K562 (cell line): ENCODE measurements around the gene RAB14. TPM values are rescaled to one million over a fixed set of nuclear protein-coding genes. Genes with fewer than 3 reads are reported as not detected.

ENCODE experiments used
- ATAC-seq: fragments of 200-7000 bp; cut with Tn5 transposase; 3 replicates; pipeline ENCODE4 v1.9.1; 2020; ENCODE audit warnings: moderate library complexity
- BruUV-seq: library from RNA; stranded (reverse); fragments of 400-500 nt; replicated peaks from 2 replicates; lab custom pipeline; 2021; lab: Mats Ljungman, UMichigan
- CTCF ChIA-PET: fragments of 300-600 bp; formaldehyde crosslinking; extraction: SDS; loops from one replicate; lab custom pipeline; 2021; ENCODE audit warnings: low intra/inter-chr PET ratio; lab: Yijun Ruan, JAX
- POLR2A ChIA-PET: fragments of 300-600, 350-650 bp; sonication (Branson Sonifier 250); formaldehyde crosslinking; extraction: SDS; loops from one replicate; lab custom pipeline; 2021; ENCODE audit warnings: antibody characterized with exemption, inconsistent platforms; lab: Yijun Ruan, JAX
- DNase-seq, 4 experiments: peaks; one replicate each; pipeline versions ENCODE4 v3.0.0 to v3.0.0-alpha.2; 2011 to 2018; ENCODE audit warnings: low spot score in 3 of 4, mixed read lengths in 3 of 4; ENCODE audit errors: extremely low read depth in 1 of 4
- FAIRE-seq: peaks from 2 replicates; lab custom pipeline; 2011; peaks lifted over from hg19 to GRCh38; lab: Jason Lieb, UNC
- H2AFZ ChIP-seq: 2 replicates; pipeline ENCODE4 v1.6.0; 2011; ENCODE audit warnings: low read depth, low read length, control low read depth, inconsistent platforms
- H3K27ac ChIP-seq: fragments of 200-600 bp; 3 replicates; pipeline ENCODE4 v1.8.0; 2011; ENCODE audit warnings: low read depth, mild to moderate bottlenecking, control low read depth, inconsistent platforms, low read length, moderate library complexity, mixed read lengths; ENCODE audit errors: extremely low read depth
- H3K27me3 ChIP-seq, 2 experiments: fragments of 300-600 bp in 1 of 2; 2 replicates in 1 of 2; 3 replicates in 1 of 2; pipeline versions ENCODE4 v1.6.0 to v1.8.0; 2011; ENCODE audit warnings: inconsistent platforms in 2 of 2, low read length in 2 of 2, mild to moderate bottlenecking in 1 of 2, mixed read lengths in 1 of 2, moderate library complexity in 1 of 2; ENCODE audit not compliant: control insufficient read depth in 2 of 2, insufficient read depth in 2 of 2
- H3K36me3 ChIP-seq: fragments of 300-600 bp; 3 replicates; pipeline ENCODE4 v1.8.0; 2011; ENCODE audit warnings: mild to moderate bottlenecking, low read length, inconsistent platforms; ENCODE audit not compliant: control insufficient read depth, insufficient read depth
- H3K4me1 ChIP-seq, 2 experiments: fragments of 200-600 bp in 1 of 2; replicated peaks in 1 of 2; 2 replicates in 1 of 2; 3 replicates in 1 of 2; pipeline versions ENCODE4 v1.5.1 to v1.8.0; 2011; ENCODE audit warnings: inconsistent platforms in 2 of 2, low read length in 2 of 2, mild to moderate bottlenecking in 1 of 2, mixed read lengths in 1 of 2, moderate library complexity in 1 of 2; ENCODE audit not compliant: control insufficient read depth in 2 of 2, insufficient read depth in 2 of 2
- H3K4me2 ChIP-seq: 2 replicates; pipeline ENCODE4 v1.6.1; 2011; ENCODE audit warnings: low read length, control low read depth, inconsistent platforms, mixed read lengths; ENCODE audit not compliant: insufficient read depth
- H3K4me3 ChIP-seq: fragments of 200-600 bp; sonication (generic), shearing (Covaris generic); 2 replicates; pipeline ENCODE4 v1.5.1; 2016; ENCODE audit warnings: control low read depth, inconsistent platforms
- H3K79me2 ChIP-seq: fragments of 200-600 bp; 3 replicates; pipeline ENCODE4 v1.8.0; 2011; ENCODE audit warnings: low read length, inconsistent platforms; ENCODE audit not compliant: control insufficient read depth, insufficient read depth
- H3K9ac ChIP-seq, 2 experiments: 2 replicates each; pipeline versions ENCODE4 v1.6.0 to v1.6.1; 2011; ENCODE audit warnings: low read depth in 2 of 2, low read length in 2 of 2, control low read depth in 1 of 2, inconsistent platforms in 1 of 2, mild to moderate bottlenecking in 1 of 2, mixed read lengths in 1 of 2; ENCODE audit not compliant: insufficient read depth in 1 of 2
- H3K9me1 ChIP-seq: one replicate; pipeline ENCODE4 v1.6.0; 2011; ENCODE audit warnings: inconsistent platforms, mild to moderate bottlenecking, low read length, moderate library complexity; ENCODE audit not compliant: control insufficient read depth, insufficient read depth
- H3K9me3 ChIP-seq: replicated peaks from 2 replicates; pipeline ENCODE4 v1.5.1; 2011; ENCODE audit warnings: low read depth, low read length, inconsistent platforms; ENCODE audit not compliant: control insufficient read depth, insufficient read depth
- H4K20me1 ChIP-seq: replicated peaks from 2 replicates; pipeline ENCODE4 v1.6.1; 2011; ENCODE audit warnings: low read length, inconsistent platforms, mixed read lengths; ENCODE audit not compliant: control insufficient read depth, insufficient read depth
- CREB1 ChIP-seq, 2 experiments: sonication (generic) in 1 of 2; formaldehyde crosslinking in 1 of 2; IDR thresholded peaks; 2 replicates each; pipeline versions ENCODE4 v1.6.1 to v1.8.0; 2012 to 2022; ENCODE audit warnings: inconsistent platforms in 1 of 2, mild to moderate bottlenecking in 1 of 2, missing genetic modification reagents in 1 of 2, moderate library complexity in 1 of 2
- ELK1 ChIP-seq: sonication (generic); formaldehyde crosslinking; IDR thresholded peaks from 2 replicates; pipeline ENCODE4 v1.8.1; 2022; ENCODE audit warnings: missing genetic modification reagents
- L3MBTL2 ChIP-seq: fragments of 450-650 bp; IDR thresholded peaks from 2 replicates; pipeline ENCODE4 v1.6.1; 2016; ENCODE audit warnings: mild to moderate bottlenecking, moderate library complexity
- PREB ChIP-seq: sonication (generic); formaldehyde crosslinking; IDR thresholded peaks from 2 replicates; pipeline ENCODE4 v1.8.1; 2023; ENCODE audit warnings: mild to moderate bottlenecking, missing genetic modification reagents
- PRPF4 ChIP-seq: fragments of 200-400 bp; formaldehyde crosslinking; IDR thresholded peaks from one replicate; pipeline ENCODE4 v1.6.1; 2017; ENCODE audit warnings: low read length, low read depth, mild to moderate bottlenecking; ENCODE audit not compliant: insufficient read depth, poor library complexity, severe bottlenecking
- RB1 ChIP-seq: fragments of 450-650 bp; IDR thresholded peaks from 2 replicates; pipeline ENCODE4 v1.6.1; 2017; ENCODE audit warnings: low read depth, mild to moderate bottlenecking
- RREB1 ChIP-seq: fragments of 250-450 bp; sonication (Bioruptor Pico); IDR thresholded peaks from 2 replicates; pipeline ENCODE4 v1.4.0; 2020
- SIRT6 ChIP-seq: IDR thresholded peaks from one replicate; pipeline ENCODE4 v1.6.1; 2012; ENCODE audit warnings: low read depth, mild to moderate bottlenecking, control low read depth, inconsistent platforms, low read length, moderate library complexity
- TRIM28 ChIP-seq: fragments of 450-650 bp; IDR thresholded peaks from 2 replicates; pipeline ENCODE4 v1.6.1; 2017
- ZNF175 ChIP-seq: fragments of 200-800 bp; sonication (Bioruptor generic); IDR thresholded peaks from 2 replicates; pipeline ENCODE4 v1.6.1; 2016; ENCODE audit warnings: low read depth, mild to moderate bottlenecking, missing genetic modification characterization, missing compliant biosample characterization
- ZNF24 ChIP-seq: fragments of 450-650 bp; IDR thresholded peaks from 2 replicates; pipeline ENCODE4 v1.6.1; 2016
- ZNF57 ChIP-seq: fragments of 450-650 bp; formaldehyde crosslinking; IDR thresholded peaks from 2 replicates; pipeline ENCODE4 v1.4.0; 2020; ENCODE audit warnings: mild to moderate bottlenecking, moderate library complexity
- WGBS: fragments of 100-300 bp; shearing (Covaris generic); methylation state at CpG from one replicate; pipeline ENCODE4 v1.1.6; 2016; ENCODE audit warnings: low coverage, mixed read lengths; ENCODE audit not compliant: insufficient coverage; ENCODE audit errors: missing lambda C conversion rate; 5-methylcytosine and 5-hydroxymethylcytosine counted together
- in situ Hi-C: fragments of 300-500 bp; cut with MboI; formaldehyde crosslinking; loops from 4 replicates; pipeline ENCODE4 v1.15.0; 2018; ENCODE audit warnings: inconsistent platforms, mixed read lengths
- intact Hi-C: fragments of 100-400 bp; cut with micrococcal nuclease; formaldehyde crosslinking; loops from 2 replicates; pipeline ENCODE4 v1.14.2; 2022
- polyA plus RNA-seq, 8 experiments: library from polyadenylated mRNA; depleted of rRNA in 4 of 8; stranded (reverse) in 5 of 8; unstranded in 3 of 8; fragments of >200 nt; fragmentation: Nextera tagmentation in 2 of 8; fragmentation: Illumina TruSeq in 1 of 8; extraction: Ambion mirVana in 2 of 8; extraction: Trizol in 1 of 8; gene quantifications; 2 replicates each; pipeline versions ENCODE4 v1.2.1 to v1.2.3, GENCODE V29; 2011 to 2014; ENCODE audit warnings: inconsistent platforms in 1 of 8, missing spikeins in 1 of 8
- total RNA-seq, 7 experiments: library from RNA; depleted of rRNA in 6 of 7; stranded (reverse); fragments of >200 nt in 6 of 7; fragmentation: Illumina TruSeq in 2 of 7; extraction: Trizol in 2 of 7; gene quantifications; 2 replicates each; pipeline versions ENCODE4 v1.2.1 to v1.2.3, GENCODE V29; 2011 to 2021; ENCODE audit warnings: low replicate concordance in 1 of 7

Gene RAB14
- total and polyA plus RNA-seq, 9 of the 15 experiments (the other 6 are each of a cell fraction or from before 2014, with no cell fraction given): 10.3 to 41.8 (median 20.9) TPM

GRCh38 chr9:121157939-121158338 lies 43.7 kb downstream of the RAB14 start (continued):
- TF ChIP-seq SIRT6 (no peak), CREB1 (IDR thresholded peaks at IDR 0.05) (no peak), CREB1 (CRISPR knock-in tag; IDR thresholded peaks at IDR 0.05) (no peak)
- TF ChIP-seq, all 486 proteins: peak for 5

- no peaks in the 10 kb centered on the region for H3K9me1 ChIP-seq
- ChIA-PET POLR2A (no interaction called here), CTCF (interaction anchor here (0.6 kb wide), 1 partner anchor 44 kb away, joined by 4 read pairs; no protein-coding TSS in a partner anchor)
- TF ChIP-seq L3MBTL2: no peak
- no peak for TF ChIP-seq RB1
- TF ChIP-seq RREB1 (CRISPR knock-in tag): no peak
- TF ChIP-seq ZNF24: no peak
- TF ChIP-seq ELK1 (CRISPR knock-in tag): no peak
- TF ChIP-seq ZNF57: no peak
- no peak for TF ChIP-seq PREB
- TF ChIP-seq ZNF175 (CRISPR knock-in tag): no peak
- TF ChIP-seq TRIM28: no peak
- TF ChIP-seq PRPF4: no peak
- no peak for ATAC-seq
- H3K4me1 ChIP-seq: peaks cover 4 to 27% of the 10 kb centered on the region in 2 experiments; a peak in 4 of 5 replicates
- no peak overlapping the region for H3K27ac ChIP-seq
- in situ Hi-C loops (no loop called here), intact Hi-C loops (no loop called here)
- no peaks in the 10 kb centered on the region for H3K9me3 ChIP-seq
- H3K4me3 ChIP-seq: no peak overlapping the region
- WGBS: 59% methylated on average over 2 of the region's 2 CpGs
- FAIRE-seq: no peak
- no peaks in the 10 kb centered on the region for H4K20me1 ChIP-seq
- no peak overlapping the region for H2AFZ ChIP-seq
- no peaks in the 10 kb centered on the region for H3K79me2 ChIP-seq
- H3K4me2 ChIP-seq: no peak overlapping the region
- DNase-seq: no peak
- no TSS peak for BruUV-seq
- H3K36me3 ChIP-seq: peaks cover 57% of the 10 kb centered on the region
- H3K27me3 ChIP-seq: no peaks in the 10 kb centered on the region
- H3K9ac ChIP-seq: no peak overlapping the region
Measured at GRCh38 chr9:121156263-121156731, 45.4 kb downstream of the RAB14 start.
